A549 (cell line): ENCODE results near the gene DAB2IP. TPM values are rescaled to one million over a fixed set of nuclear protein-coding genes. Genes with fewer than 3 reads are reported as not detected.

Experiments
- ATAC-seq, 2 experiments: fragments of 200-7000 bp in 1 of 2; fragments of >200 bp in 1 of 2; cut with Nextera tagmentation in 1 of 2; cut with Tn5 transposase in 1 of 2; 3 replicates each; pipeline versions ENCODE4 v1.8.0 to v1.9.1; 2018 to 2020; ENCODE audit warnings: mild to moderate bottlenecking in 1 of 2, moderate library complexity in 1 of 2
- CTCF ChIA-PET: fragments of 300-600 bp; sonication (Branson Sonifier 250); formaldehyde crosslinking; extraction: SDS; loops from one replicate; lab custom pipeline; 2021; ENCODE audit warnings: antibody characterized with exemption, inconsistent platforms; lab: Yijun Ruan, JAX
- POLR2A ChIA-PET: fragments of 350-600 bp; formaldehyde crosslinking; extraction: SDS; loops from one replicate; lab custom pipeline; 2021; ENCODE audit warnings: antibody characterized with exemption, inconsistent platforms; lab: Yijun Ruan, JAX
- DNase-seq, 2 experiments: peaks; one replicate each; pipeline versions ENCODE4 v3.0.0 to v3.0.0-alpha.2; 2011 to 2016; ENCODE audit warnings: low read depth in 1 of 2, low spot score in 1 of 2
- FAIRE-seq: peaks from 2 replicates; lab custom pipeline; 2011; peaks lifted over from hg19 to GRCh38; lab: Jason Lieb, UNC
- H3K27ac ChIP-seq, 2 experiments: fragments of >200 bp; sonication (Bioruptor Twin); formaldehyde crosslinking; 3 replicates each; pipeline ENCODE4 v1.5.1; 2016 to 2017
- H3K4me1 ChIP-seq: fragments of >200 bp; sonication (Bioruptor Twin); formaldehyde crosslinking; 3 replicates; pipeline ENCODE4 v1.6.1; 2016
- H3K4me2 ChIP-seq: fragments of >200 bp; sonication (Bioruptor Twin); formaldehyde crosslinking; 3 replicates; pipeline ENCODE4 v1.6.1; 2016
- H3K4me3 ChIP-seq: fragments of >200 bp; sonication (Bioruptor Twin); formaldehyde crosslinking; 3 replicates; pipeline ENCODE4 v1.5.1; 2016
- H3K9me3 ChIP-seq: fragments of >200 bp; sonication (Bioruptor Twin); formaldehyde crosslinking; 3 replicates; pipeline ENCODE4 v1.6.1; 2016
- BHLHE40 ChIP-seq: IDR thresholded peaks from 2 replicates; pipeline ENCODE4 v1.6.1; 2012; ENCODE audit warnings: low read depth, low read length, inconsistent platforms
- CBX8 ChIP-seq: fragments of 200-600 bp; sonication (generic); IDR thresholded peaks from 2 replicates; pipeline ENCODE4 v1.6.1; 2016
- CEBPB ChIP-seq, 2 experiments: fragments of >200 bp in 1 of 2; sonication (Bioruptor Twin) in 1 of 2; formaldehyde crosslinking in 1 of 2; IDR thresholded peaks; 2 replicates each; pipeline ENCODE4 v1.6.1; 2012 to 2016
- CHD2 ChIP-seq: fragments of 150-350 bp; IDR thresholded peaks from 2 replicates; pipeline ENCODE4 v1.6.1; 2014; ENCODE audit warnings: low read length; ENCODE audit not compliant: partially characterized antibody
- EHF ChIP-seq: fragments of 250-450 bp; sonication (Bioruptor Pico); IDR thresholded peaks from 2 replicates; pipeline ENCODE4 v1.5.0; 2020; ENCODE audit warnings: mild to moderate bottlenecking
- EHMT2 ChIP-seq: fragments of 200-600 bp; sonication (generic); IDR thresholded peaks from 2 replicates; pipeline ENCODE4 v1.6.1; 2016; ENCODE audit warnings: antibody characterized with exemption, low read depth, mild to moderate bottlenecking, moderate library complexity
- HOXA7 ChIP-seq: fragments of 250-450 bp; sonication (Bioruptor Pico); IDR thresholded peaks from 2 replicates; pipeline ENCODE4 v1.5.0; 2020; ENCODE audit warnings: mild to moderate bottlenecking, moderate library complexity
- MAFK ChIP-seq: fragments of 450-650 bp; IDR thresholded peaks from 2 replicates; pipeline ENCODE4 v1.6.1; 2014; ENCODE audit not compliant: partially characterized antibody
- MAZ ChIP-seq: fragments of 150-350 bp; IDR thresholded peaks from 2 replicates; pipeline ENCODE4 v1.6.1; 2014; ENCODE audit warnings: antibody characterized with exemption, low read depth, low read length, borderline replicate concordance
- MYC ChIP-seq: IDR thresholded peaks from 2 replicates; pipeline ENCODE4 v1.6.1; 2012; ENCODE audit warnings: mild to moderate bottlenecking, inconsistent platforms, low read length, improper control_type of control experiment, borderline replicate concordance
- NFE2L2 ChIP-seq: fragments of 150-350 bp; conservative IDR thresholded peaks from 2 replicates; pipeline ENCODE4 v1.6.1; 2014; ENCODE audit warnings: low read length
- NPAS2 ChIP-seq: fragments of 250-450 bp; sonication (Bioruptor Pico); IDR thresholded peaks from 2 replicates; pipeline ENCODE4 v1.8.0; 2022; ENCODE audit warnings: mild to moderate bottlenecking, moderate library complexity, borderline replicate concordance
- RARB ChIP-seq: fragments of 250-450 bp; sonication (Bioruptor Pico); IDR thresholded peaks from 2 replicates; pipeline ENCODE4 v1.8.0; 2021; ENCODE audit warnings: mild to moderate bottlenecking, moderate library complexity
- SMC3 ChIP-seq: fragments of >200 bp; sonication (Bioruptor Twin); formaldehyde crosslinking; IDR thresholded peaks from 3 replicates; pipeline ENCODE4 v1.6.1; 2018; ENCODE audit warnings: inconsistent platforms
- TFCP2L1 ChIP-seq: fragments of 250-450 bp; sonication (Bioruptor Pico); IDR thresholded peaks from 2 replicates; pipeline ENCODE4 v1.5.0; 2021; ENCODE audit warnings: mild to moderate bottlenecking
- ZC3H11A ChIP-seq: fragments of 450-650 bp; IDR thresholded peaks from 2 replicates; pipeline ENCODE4 v1.6.1; 2014; ENCODE audit warnings: antibody characterized with exemption, mild to moderate bottlenecking
- ZFP36 ChIP-seq: fragments of 450-650 bp; IDR thresholded peaks from 2 replicates; pipeline ENCODE4 v1.6.1; 2014; ENCODE audit warnings: borderline replicate concordance; ENCODE audit not compliant: partially characterized antibody
- WGBS: methylation state at CpG from one replicate; pipeline ENCODE4 v1.1.6; 2017; ENCODE audit errors: missing lambda C conversion rate; 5-methylcytosine and 5-hydroxymethylcytosine counted together
- polyA plus RNA-seq, 4 experiments: library from polyadenylated mRNA; depleted of rRNA in 3 of 4; stranded (reverse); fragments of >200 nt; fragmentation: RNase III in 1 of 4; extraction: RNeasy Plus Mini Kit Qiagen cat#74134 plus additional on column Dnase treatment in 1 of 4; gene quantifications; 2 replicates in 3 of 4; 3 replicates in 1 of 4; pipeline ENCODE4 v1.2.3, GENCODE V29; 2011 to 2017
- TF ChIP-seq, protein P1 (sequence below): fragments of 250-450 bp; sonication (Bioruptor Pico); IDR thresholded peaks from 2 replicates; pipeline ENCODE4 v1.5.0; 2020; ENCODE audit warnings: low read depth, mild to moderate bottlenecking, moderate library complexity
- TF ChIP-seq, protein P2 (sequence below): fragments of 200-600 bp; sonication (generic); IDR thresholded peaks from 2 replicates; pipeline ENCODE4 v1.6.1; 2016; ENCODE audit warnings: antibody characterized with exemption, mild to moderate bottlenecking, moderate library complexity
- TF ChIP-seq, protein P3 (sequence below): IDR thresholded peaks from 2 replicates; pipeline ENCODE4 v1.6.1; 2012
- TF ChIP-seq, protein P4 (sequence below): fragments of 150-350 bp; IDR thresholded peaks from 2 replicates; pipeline ENCODE4 v1.6.1; 2014; ENCODE audit warnings: low read depth, mild to moderate bottlenecking, low read length
- TF ChIP-seq, protein P5 (sequence below): IDR thresholded peaks from 2 replicates; pipeline ENCODE4 v1.6.1; 2012

Gene DAB2IP
- polyA plus RNA-seq, 2 of the 4 experiments (the other 2 are of a cell fraction): 9.7 to 13.9 TPM

DNA sequence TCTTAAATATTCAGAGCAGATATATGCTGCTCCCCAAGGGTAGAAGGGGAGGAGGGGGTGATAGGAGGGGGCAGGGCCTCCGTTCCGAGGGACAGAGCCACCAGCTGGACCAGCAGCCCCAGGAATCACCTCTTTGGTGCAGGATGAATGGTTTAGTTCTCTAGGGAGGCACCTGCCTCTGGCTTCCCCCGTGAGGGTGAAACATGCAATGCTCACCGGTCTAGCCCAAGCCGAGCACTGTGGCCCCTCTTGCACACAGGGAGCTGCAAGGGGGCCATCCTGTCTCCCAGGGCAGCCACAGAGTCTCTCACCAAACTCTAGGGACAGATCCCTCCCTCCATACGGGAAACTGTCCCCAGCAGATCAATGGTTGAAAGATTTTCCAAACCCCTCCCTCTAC is 163.7 kb downstream of the DAB2IP start:
- Histone ChIP-seq H3K4me3 (no peak overlapping the region), H3K4me1 (no peaks in the 10 kb centered on the region), H3K27ac (no peak overlapping the region), H3K4me2 (no peak overlapping the region), H3K9me3 (no peaks in the 10 kb centered on the region)
- no peak for FAIRE-seq
- POLR2A ChIA-PET: no interaction called here
- no peak for DNase-seq
- CTCF ChIA-PET: interaction anchor here (1.1 kb wide), 1 partner anchor 128 kb away, joined by 3 read pairs; no protein-coding TSS in a partner anchor
- 70% methylated on average over 6 of the region's 6 CpGs for WGBS
- no peak for TF ChIP-seq NPAS2 (CRISPR knock-in tag)
- TF ChIP-seq, protein P1, sequence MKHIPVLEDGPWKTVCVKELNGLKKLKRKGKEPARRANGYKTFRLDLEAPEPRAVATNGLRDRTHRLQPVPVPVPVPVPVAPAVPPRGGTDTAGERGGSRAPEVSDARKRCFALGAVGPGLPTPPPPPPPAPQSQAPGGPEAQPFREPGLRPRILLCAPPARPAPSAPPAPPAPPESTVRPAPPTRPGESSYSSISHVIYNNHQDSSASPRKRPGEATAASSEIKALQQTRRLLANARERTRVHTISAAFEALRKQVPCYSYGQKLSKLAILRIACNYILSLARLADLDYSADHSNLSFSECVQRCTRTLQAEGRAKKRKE (CRISPR knock-in tag): no peak
- no peak for ATAC-seq

DNA sequence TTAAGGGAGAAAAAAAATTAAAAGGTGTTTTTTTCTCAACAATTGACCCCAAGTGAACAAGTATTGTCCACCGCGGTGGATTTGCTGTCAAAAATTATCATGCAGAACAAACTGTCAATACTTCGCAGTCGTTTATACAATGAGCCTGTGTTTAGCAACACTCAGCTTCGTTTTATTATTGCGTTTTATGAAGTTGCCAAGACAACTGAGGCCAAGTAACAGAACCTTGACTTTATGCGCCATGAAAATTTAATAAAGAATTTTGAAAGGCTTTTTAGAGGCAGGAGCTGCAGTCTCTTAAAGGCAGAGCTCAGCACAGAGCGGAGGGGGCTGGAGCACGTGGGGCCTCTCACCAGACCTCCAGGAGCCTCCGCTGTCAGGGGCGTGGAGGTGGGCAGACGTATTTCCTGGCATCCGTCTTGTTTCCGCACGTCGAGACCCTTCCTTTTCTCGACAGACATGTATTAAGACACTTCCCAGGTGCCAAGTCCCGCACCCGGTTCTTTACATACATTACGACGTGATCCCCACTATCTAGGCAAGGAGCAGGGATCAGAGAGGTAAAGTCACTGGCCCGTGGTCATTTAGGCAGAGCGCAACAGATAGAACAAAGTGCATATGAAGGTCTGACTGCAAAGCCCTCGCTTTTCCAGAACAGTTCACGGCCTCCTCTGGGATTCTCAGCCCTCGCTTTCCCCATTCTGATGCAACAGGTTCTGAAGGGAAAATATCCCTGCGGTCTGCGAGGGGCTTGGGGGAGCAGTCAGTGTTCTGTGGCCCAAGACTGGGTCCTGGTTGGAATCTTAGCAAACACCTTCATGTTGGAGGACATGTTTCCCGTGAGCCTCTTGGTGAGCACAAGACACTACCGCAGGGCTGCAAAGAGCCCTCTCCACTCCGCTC is 164.4 kb downstream of the DAB2IP start:
- no peak overlapping the region for H3K4me2 ChIP-seq
- 71% methylated on average over 31 of the region's 31 CpGs for WGBS
- DNase-seq (no peak), ATAC-seq (no peak), FAIRE-seq (no peak)
- H3K9me3 ChIP-seq: no peaks in the 10 kb centered on the region
- H3K27ac ChIP-seq: no peak overlapping the region
- H3K4me3 ChIP-seq: no peak overlapping the region
- ChIA-PET CTCF (no interaction called here), POLR2A (no interaction called here)
- H3K4me1 ChIP-seq: no peaks in the 10 kb centered on the region
- no peak for TF ChIP-seq EHF (CRISPR knock-in tag)
- TF ChIP-seq EHMT2: no peak
- TF ChIP-seq NFE2L2: no peak
- TF ChIP-seq, protein P2, sequence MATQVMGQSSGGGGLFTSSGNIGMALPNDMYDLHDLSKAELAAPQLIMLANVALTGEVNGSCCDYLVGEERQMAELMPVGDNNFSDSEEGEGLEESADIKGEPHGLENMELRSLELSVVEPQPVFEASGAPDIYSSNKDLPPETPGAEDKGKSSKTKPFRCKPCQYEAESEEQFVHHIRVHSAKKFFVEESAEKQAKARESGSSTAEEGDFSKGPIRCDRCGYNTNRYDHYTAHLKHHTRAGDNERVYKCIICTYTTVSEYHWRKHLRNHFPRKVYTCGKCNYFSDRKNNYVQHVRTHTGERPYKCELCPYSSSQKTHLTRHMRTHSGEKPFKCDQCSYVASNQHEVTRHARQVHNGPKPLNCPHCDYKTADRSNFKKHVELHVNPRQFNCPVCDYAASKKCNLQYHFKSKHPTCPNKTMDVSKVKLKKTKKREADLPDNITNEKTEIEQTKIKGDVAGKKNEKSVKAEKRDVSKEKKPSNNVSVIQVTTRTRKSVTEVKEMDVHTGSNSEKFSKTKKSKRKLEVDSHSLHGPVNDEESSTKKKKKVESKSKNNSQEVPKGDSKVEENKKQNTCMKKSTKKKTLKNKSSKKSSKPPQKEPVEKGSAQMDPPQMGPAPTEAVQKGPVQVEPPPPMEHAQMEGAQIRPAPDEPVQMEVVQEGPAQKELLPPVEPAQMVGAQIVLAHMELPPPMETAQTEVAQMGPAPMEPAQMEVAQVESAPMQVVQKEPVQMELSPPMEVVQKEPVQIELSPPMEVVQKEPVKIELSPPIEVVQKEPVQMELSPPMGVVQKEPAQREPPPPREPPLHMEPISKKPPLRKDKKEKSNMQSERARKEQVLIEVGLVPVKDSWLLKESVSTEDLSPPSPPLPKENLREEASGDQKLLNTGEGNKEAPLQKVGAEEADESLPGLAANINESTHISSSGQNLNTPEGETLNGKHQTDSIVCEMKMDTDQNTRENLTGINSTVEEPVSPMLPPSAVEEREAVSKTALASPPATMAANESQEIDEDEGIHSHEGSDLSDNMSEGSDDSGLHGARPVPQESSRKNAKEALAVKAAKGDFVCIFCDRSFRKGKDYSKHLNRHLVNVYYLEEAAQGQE: no peak
- TF ChIP-seq ZFP36: no peak
- no peak for TF ChIP-seq BHLHE40
- TF ChIP-seq CEBPB (IDR thresholded peaks at IDR 0.05): no peak
- TF ChIP-seq, protein P3, sequence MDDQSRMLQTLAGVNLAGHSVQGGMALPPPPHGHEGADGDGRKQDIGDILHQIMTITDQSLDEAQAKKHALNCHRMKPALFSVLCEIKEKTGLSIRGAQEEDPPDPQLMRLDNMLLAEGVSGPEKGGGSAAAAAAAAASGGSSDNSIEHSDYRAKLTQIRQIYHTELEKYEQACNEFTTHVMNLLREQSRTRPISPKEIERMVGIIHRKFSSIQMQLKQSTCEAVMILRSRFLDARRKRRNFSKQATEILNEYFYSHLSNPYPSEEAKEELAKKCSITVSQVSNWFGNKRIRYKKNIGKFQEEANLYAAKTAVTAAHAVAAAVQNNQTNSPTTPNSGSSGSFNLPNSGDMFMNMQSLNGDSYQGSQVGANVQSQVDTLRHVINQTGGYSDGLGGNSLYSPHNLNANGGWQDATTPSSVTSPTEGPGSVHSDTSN: no peak
- no peak for TF ChIP-seq TFCP2L1
- no peak for TF ChIP-seq MYC
- TF ChIP-seq RARB (CRISPR knock-in tag): no peak
- no peak for TF ChIP-seq SMC3
- no peak for TF ChIP-seq MAFK
- no peak for TF ChIP-seq CHD2

DNA sequence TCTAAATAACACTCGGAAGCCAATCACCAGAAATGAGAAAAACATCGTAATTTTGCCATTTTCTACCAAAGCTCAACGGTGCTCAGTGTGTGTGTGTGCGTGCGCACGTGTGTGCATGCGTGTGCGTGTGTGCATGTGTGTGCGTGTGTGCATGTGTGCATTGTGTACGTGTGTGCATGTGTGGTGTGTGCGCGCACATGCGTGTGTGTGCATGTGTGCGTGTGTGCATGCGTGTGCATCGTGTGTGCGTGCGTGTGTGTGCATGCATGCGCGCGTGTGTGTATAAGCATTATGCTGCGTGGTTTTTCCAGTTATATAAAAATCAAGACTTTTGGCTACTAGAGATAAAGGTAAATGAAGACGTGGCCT is 165.0 kb downstream of the DAB2IP start:
- CTCF ChIA-PET: no interaction called here
- FAIRE-seq (no peak), DNase-seq (no peak), ATAC-seq (no peak)
- WGBS: 73% methylated on average over 23 of the region's 23 CpGs
- POLR2A ChIA-PET: no interaction called here
- no peak for TF ChIP-seq EHF (CRISPR knock-in tag)
- TF ChIP-seq, protein P4, sequence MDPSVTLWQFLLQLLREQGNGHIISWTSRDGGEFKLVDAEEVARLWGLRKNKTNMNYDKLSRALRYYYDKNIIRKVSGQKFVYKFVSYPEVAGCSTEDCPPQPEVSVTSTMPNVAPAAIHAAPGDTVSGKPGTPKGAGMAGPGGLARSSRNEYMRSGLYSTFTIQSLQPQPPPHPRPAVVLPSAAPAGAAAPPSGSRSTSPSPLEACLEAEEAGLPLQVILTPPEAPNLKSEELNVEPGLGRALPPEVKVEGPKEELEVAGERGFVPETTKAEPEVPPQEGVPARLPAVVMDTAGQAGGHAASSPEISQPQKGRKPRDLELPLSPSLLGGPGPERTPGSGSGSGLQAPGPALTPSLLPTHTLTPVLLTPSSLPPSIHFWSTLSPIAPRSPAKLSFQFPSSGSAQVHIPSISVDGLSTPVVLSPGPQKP: no peak
- TF ChIP-seq HOXA7: no peak
- no peak for TF ChIP-seq MAZ
- TF ChIP-seq CBX8: no peak
- no peak for TF ChIP-seq ZC3H11A
- TF ChIP-seq CHD2: no peak
- TF ChIP-seq, protein P5, sequence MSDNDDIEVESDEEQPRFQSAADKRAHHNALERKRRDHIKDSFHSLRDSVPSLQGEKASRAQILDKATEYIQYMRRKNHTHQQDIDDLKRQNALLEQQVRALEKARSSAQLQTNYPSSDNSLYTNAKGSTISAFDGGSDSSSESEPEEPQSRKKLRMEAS: no peak
- H3K9me3 ChIP-seq: no peaks in the 10 kb centered on the region
- no peaks in the 10 kb centered on the region for H3K4me1 ChIP-seq
- H3K4me2 ChIP-seq: no peak overlapping the region
- no peak overlapping the region for H3K27ac ChIP-seq
- H3K4me3 ChIP-seq: no peak overlapping the region
